ENCODE results near the gene PCDH17.

GRCh38 chr13:57583529-57583928 is 48.0 kb upstream of the PCDH17 start:
- no peak for TF ChIP-seq CTCF (IDR thresholded peaks at IDR 0.05)
- TF ChIP-seq POLR2A (IDR thresholded peaks at IDR 0.05): no peak
